ENCODE results near the gene PRR29.

DNA sequence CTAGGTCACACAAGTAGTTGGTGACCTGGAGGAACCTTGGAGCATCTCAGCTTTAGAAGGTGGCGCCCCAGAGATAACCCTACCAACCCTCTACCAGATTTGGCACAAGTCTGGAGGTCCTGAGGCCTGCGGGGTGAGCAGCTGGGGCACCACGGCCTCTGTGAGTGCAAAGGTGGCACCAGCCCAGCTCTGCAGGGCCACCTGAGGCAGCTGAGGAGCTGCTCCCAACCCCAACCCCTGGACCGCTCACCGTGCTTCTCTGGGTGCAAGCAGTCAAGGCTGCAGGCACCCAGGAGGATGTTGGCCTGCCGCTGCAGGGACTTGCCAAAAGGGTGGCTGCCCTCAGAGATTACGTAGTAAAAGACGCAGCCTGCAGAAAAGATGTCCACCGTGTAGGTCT, 50.7 kb downstream of the PRR29 start:
- TF ChIP-seq CTCF (conservative IDR thresholded peaks at IDR 0.05 in 1 of 2, IDR thresholded peaks at IDR 0.05 in 1 of 2; ENCODE audit: low read depth in 1 of 2, low read length in 2 of 2) (no peak), EZH2 (IDR thresholded peaks at IDR 0.05; ENCODE audit: low read length, missing control alignments) (no peak)

Measured in fibroblast of lung (primary cell).